Mononuclear cell (primary cell): ENCODE measurements around the gene DEDD2. TPM values are rescaled to one million over a fixed set of nuclear protein-coding genes. Genes with fewer than 3 reads are reported as not detected.

ENCODE experiments used
- H3K27me3 ChIP-seq: 2 replicates; pipeline ENCODE4 v1.6.0; 2011; ENCODE audit warnings: low read length, control low read depth; ENCODE audit not compliant: insufficient read depth
- H3K4me1 ChIP-seq: 2 replicates; pipeline ENCODE4 v1.5.1; 2011; ENCODE audit warnings: mild to moderate bottlenecking, low read length, control low read depth; ENCODE audit not compliant: insufficient read depth
- H3K4me3 ChIP-seq: 2 replicates; pipeline ENCODE4 v1.5.1; 2011; ENCODE audit warnings: mild to moderate bottlenecking, low read length, moderate library complexity
- H3K9me3 ChIP-seq: 2 replicates; pipeline ENCODE4 v1.5.1; 2011; ENCODE audit warnings: low read depth, mild to moderate bottlenecking, control low read depth, low read length
- total RNA-seq: library from RNA; depleted of rRNA; stranded (reverse); fragments of >200 nt; gene quantifications from one replicate; pipeline ENCODE4 v1.2.3, GENCODE V29; 2012

DEDD2 gene
- total RNA-seq, 1 donor: 128 TPM

DNA sequence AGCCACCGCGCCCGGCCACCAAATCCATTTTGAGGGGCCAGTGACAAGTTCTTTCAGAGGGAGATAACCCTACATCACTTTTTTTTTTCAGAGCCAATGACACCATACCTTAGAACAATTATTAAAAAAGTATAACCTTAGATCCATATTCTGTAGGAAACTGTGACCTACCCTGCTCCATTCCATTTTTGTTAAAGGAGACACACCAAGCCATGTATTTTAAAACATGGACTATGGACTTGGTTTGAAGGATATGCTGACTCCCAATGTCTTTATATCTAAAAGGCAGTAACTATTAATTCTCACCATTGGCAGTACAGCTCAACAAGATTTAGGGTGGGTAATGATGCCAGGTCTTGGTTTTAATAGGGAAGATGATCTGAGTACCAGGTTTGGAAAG is 23.8 kb upstream of the DEDD2 start:
- Histone ChIP-seq H3K9me3 (no peaks in the 10 kb centered on the region), H3K27me3 (no peaks in the 10 kb centered on the region), H3K4me3 (peak overlapping the region; percentile 56), H3K4me1 (peaks cover 42% of the 10 kb centered on the region)

DNA sequence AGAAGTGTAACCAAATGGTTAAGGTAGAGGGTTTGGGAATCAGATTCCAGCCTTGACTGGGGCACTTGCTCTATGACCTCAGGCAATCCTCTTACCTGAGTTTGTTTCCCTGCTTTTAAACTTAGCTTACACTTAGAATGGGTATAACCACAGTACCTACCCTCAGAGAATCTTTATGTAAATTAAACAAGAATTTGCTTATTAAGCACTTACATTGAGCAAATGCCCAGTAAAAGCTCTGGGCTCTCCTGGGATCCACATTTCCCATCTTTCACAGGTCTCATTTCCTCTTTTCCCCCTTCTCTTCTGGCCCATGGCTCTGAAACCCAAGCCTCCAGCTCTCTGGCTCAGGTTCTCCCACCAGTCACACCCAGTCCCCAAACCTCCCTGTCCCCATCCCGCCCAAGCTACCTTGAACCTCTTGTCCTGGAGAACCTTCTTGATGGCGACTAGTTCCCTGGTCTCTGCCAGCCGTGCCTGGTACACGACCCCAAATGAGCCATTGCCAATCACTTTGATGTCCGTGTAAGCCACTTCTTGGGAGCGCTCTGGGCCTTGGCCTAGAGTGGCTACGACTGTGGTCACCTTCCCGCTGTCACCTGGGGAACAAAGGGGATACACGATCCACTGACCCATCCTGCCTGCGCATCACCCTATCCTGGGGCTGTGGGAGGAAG is 22.2 kb upstream of the DEDD2 start:
- Histone ChIP-seq H3K4me3 (no peak overlapping the region), H3K4me1 (peaks cover 36% of the 10 kb centered on the region), H3K27me3 (no peaks in the 10 kb centered on the region), H3K9me3 (no peaks in the 10 kb centered on the region)

DNA sequence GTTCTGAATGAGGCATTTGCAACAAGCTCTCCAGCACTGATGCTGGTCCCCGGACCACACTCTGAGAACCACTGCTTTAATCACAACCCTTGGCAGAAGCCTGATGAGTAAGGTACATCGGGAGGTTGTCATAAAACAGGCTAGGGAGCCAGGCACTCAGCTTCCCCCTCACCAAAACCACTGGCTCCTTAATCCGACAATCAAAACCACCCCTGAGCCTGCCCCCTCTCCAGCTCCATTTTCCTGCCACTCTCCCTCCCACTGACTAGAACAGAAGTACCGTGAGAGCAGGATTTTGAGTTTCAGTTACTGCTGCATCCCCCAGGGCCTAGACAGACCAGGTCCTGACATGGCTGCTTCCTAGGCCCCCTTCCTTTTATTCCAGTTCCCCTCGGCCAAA is 17.7 kb upstream of the DEDD2 start:
- H3K27me3 ChIP-seq: no peaks in the 10 kb centered on the region
- H3K9me3 ChIP-seq: no peaks in the 10 kb centered on the region
- H3K4me3 ChIP-seq: no peak overlapping the region
- peaks cover 5% of the 10 kb centered on the region for H3K4me1 ChIP-seq

DNA sequence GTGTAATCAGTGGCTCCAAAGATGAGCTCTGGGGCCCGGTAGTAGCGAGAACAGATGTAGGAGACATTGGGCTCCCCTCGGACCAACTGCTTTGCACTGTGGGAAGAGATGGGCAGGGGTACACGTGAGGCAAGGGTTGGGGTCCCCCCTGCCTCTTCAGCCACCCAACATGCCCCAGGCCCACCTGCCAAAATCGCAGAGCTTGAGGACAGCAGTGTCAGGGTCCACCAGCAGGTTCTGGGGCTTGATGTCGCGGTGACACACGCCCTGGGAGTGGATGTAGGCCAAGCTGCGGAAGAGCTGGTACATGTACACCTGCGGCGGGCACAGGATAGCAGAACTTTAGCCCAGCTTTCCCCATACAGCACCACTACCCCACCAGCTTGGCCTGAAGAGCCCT is 16.9 kb upstream of the DEDD2 start:
- H3K4me1 ChIP-seq: no peaks in the 10 kb centered on the region
- no peak overlapping the region for H3K4me3 ChIP-seq
- no peaks in the 10 kb centered on the region for H3K27me3 ChIP-seq
- H3K9me3 ChIP-seq: no peaks in the 10 kb centered on the region

DNA sequence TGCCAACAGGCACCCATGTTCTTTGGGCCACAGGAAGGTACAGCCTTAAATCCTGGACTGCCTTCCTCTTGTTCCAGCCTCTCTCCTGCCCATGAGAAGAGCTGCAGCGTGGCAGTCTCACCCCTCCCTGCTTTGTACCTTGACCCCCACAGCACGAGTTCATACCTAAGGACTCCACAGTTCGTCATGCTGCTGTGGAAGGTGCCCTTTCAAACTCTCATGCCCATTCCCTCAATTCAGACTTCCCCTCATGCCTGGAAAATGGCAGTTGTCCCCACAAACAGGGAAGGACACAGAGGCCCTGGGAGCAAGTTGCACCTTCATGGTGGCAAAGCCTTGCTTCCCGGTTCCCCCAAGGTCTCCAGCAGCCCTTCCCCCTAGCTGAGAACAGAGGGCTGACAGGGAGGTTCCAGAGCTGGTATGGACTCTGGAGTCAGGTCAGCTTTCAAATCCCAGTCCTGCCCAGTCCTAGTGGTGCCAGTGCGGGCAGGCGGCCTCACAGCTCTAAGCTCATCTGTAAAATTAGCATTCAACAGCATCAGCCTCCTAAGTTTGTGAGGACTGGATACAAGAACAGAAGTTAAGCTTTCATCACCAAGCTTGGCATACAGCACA is 16.3 kb upstream of the DEDD2 start:
- Histone ChIP-seq H3K4me3 (no peak overlapping the region), H3K4me1 (no peaks in the 10 kb centered on the region)

DNA sequence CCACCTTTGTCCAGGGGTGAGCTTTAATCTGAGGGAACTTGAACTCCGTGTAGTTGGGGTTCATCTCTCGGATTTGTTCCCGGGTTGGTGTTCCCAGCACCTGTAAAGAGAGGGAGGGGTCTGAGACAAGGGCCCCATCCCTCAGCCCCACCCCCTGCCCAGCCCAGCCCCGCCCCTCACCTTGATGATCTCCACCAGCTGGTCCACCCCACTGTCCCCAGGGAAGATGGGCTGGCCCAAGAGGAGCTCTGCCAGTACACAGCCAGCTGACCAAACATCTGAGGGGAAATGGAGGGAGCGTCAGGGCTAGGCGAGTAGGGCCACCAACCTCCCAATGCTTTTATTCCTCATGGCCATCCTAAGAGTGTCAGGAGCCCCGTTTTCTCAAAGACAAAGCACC is 15.6 kb upstream of the DEDD2 start:
- Histone ChIP-seq H3K9me3 (no peaks in the 10 kb centered on the region), H3K4me1 (no peaks in the 10 kb centered on the region), H3K4me3 (no peak overlapping the region), H3K27me3 (no peaks in the 10 kb centered on the region)

More for the DNA sequence above, 16.3 kb upstream of the DEDD2 start:
- no peaks in the 10 kb centered on the region for H3K27me3 ChIP-seq
- no peaks in the 10 kb centered on the region for H3K9me3 ChIP-seq

DNA sequence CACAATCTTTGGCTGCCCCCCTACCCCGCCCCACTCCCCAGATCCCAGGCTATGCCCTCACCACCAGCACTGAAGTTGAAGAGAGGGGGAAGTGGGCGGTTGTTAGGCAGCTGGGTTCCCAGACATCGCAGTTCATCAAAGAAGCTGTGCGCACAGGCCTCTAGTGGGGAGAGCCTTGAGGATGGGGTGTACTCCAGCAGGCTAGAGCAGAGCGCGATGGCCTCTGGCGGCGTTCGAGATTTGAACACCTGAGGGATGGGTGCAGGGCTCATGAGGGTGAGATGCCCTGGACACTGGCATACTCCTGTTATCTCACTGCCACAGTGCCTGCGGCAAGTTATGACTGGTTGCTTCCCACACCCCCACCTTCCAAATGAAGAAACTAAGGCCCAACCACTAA is 15.0 kb upstream of the DEDD2 start:
- H3K9me3 ChIP-seq: no peaks in the 10 kb centered on the region
- H3K4me1 ChIP-seq: no peaks in the 10 kb centered on the region
- no peaks in the 10 kb centered on the region for H3K27me3 ChIP-seq
- no peak overlapping the region for H3K4me3 ChIP-seq

DNA sequence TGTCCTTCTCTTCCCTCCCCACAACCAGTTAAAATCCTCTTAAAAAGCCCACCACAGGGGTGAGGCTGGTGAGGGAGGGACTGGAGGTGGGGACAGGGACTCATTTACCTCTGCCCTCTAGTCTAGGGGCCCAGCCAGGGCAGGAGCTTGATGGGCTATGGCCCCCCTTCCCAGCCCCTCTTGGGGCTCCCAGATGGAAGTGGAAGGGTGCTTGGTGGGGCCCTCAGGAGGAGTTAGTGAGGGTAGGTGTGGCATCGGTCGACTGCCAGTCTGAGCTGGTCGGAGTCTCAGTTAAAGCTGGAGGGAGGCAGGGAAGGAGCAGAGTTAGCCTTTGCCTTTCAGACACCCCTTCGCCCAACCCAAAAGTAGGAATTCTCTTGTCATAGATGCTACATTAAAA is 13.1 kb upstream of the DEDD2 start:
- Histone ChIP-seq H3K9me3 (no peaks in the 10 kb centered on the region), H3K27me3 (no peaks in the 10 kb centered on the region), H3K4me1 (no peaks in the 10 kb centered on the region), H3K4me3 (no peak overlapping the region)

DNA sequence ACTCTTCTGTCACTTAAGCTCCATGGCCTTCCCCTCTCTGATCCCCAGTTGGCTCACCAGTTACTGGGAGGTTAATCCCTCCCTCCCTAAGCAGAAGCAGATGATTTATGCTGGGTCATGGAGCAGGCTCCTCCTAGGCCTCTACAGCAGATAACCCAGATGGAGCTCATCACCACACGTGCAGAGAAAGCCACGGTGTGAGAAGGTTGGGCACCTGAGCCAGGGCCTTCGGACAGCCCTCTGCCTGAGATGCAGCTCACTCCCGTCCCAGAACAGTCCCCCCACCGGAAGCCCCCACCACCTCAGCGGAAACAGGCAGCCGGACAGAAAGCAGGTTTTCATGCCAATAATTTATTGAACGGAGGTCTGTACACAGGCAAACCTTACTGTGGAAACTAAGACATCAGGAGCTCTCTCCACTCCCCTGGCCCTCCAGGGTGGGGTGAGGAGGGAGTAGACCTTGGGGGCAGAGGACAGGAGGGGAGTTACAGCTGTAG is 12.4 kb upstream of the DEDD2 start:
- no peak overlapping the region for H3K4me3 ChIP-seq
- no peaks in the 10 kb centered on the region for H3K27me3 ChIP-seq
- no peaks in the 10 kb centered on the region for H3K9me3 ChIP-seq
- H3K4me1 ChIP-seq: no peaks in the 10 kb centered on the region

DNA sequence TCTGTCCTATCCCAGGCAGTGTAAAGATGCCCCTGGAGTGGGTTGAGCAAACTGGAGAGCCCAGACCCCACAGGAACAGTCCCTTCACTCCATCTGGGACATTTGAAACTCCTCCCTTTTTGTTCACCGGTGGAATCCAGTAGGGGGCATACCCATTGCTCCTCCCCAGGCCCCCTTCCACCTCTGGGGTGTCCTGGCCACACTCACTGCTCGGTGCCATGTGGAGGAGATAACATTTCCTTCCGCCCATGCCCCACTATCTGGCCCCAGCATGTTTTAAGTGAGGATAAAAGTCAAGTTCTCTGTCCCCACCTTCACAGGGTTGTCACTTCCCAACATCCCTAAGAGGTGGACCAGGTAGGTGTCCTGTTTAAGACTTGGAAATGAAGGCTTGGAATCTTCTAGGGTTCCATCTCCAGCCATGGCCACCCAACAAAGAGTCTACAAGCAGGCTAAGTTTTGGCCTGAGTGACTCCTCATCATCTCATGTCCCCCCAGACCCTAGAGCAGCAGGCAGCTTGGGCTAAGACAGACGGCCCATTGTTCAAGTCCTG is 11.9 kb upstream of the DEDD2 start:
- Histone ChIP-seq H3K4me1 (no peaks in the 10 kb centered on the region), H3K9me3 (no peaks in the 10 kb centered on the region), H3K4me3 (no peak overlapping the region), H3K27me3 (no peaks in the 10 kb centered on the region)

DNA sequence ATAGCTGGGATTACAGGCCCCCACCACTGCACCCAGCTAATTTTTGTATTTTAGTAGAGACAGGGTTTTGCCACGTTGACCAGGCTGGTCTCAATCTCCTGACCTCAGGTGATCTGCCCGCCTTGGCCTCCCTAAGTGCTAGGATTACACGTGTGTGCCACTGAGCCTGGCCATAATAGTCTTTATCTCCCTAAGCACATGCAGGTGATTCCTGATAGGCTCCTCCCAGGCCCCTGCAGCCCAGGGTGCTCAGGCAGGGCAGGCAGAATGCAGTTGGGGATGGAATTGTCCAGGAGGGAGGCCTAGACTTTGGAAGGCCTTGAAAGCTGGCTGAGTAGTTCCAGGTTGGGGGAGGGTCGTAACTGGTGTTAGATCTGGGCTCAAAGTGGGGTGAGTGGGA is 11.2 kb upstream of the DEDD2 start:
- Histone ChIP-seq H3K4me3 (no peak overlapping the region), H3K27me3 (no peaks in the 10 kb centered on the region), H3K9me3 (no peaks in the 10 kb centered on the region), H3K4me1 (no peaks in the 10 kb centered on the region)

DNA sequence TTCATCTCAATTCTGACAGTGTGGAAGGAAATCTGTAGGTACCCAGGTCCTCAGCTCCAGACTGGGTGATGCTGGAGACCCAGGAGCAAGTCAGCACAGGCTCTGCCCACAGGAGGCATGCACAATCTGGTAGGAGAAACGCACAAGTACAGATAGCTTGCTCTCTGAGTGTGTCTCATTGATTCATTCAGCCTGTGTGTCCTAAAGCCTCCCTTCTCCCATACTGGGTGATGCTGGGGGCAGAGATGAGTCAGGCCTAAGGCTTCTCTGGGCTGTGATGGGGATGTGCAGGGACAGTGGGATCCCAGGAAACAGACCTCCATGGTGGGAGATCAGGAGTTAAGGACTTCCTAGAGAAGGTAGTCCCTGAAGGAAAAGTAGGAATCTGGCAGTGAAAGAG is 9.4 kb upstream of the DEDD2 start:
- no peak overlapping the region for H3K4me3 ChIP-seq
- no peaks in the 10 kb centered on the region for H3K9me3 ChIP-seq

DNA sequence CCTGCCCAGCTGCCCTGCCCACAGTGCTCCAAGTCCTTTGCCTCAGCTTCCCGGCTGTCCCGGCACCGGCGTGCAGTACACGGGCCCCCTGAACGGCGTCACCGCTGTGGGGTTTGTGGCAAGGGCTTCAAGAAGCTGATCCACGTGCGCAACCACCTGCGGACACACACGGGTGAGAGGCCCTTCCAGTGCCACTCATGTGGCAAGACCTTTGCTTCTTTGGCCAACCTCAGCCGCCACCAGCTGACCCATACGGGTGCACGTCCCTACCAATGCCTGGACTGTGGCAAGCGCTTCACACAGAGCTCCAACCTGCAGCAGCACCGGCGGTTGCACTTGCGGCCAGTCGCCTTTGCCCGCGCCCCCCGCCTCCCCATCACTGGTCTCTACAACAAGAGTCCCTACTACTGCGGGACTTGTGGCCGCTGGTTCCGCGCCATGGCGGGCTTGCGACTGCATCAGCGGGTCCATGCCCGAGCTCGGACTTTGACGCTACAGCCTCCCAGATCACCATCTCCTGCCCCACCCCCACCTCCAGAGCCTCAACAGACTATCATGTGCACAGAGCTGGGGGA is 8.3 kb upstream of the DEDD2 start:
- Histone ChIP-seq H3K9me3 (no peaks in the 10 kb centered on the region), H3K4me3 (no peak overlapping the region), H3K27me3 (no peaks in the 10 kb centered on the region), H3K4me1 (peaks cover 11% of the 10 kb centered on the region)

More for the DNA sequence above, 9.4 kb upstream of the DEDD2 start:
- H3K27me3 ChIP-seq: no peaks in the 10 kb centered on the region
- H3K4me1 ChIP-seq: no peaks in the 10 kb centered on the region

DNA sequence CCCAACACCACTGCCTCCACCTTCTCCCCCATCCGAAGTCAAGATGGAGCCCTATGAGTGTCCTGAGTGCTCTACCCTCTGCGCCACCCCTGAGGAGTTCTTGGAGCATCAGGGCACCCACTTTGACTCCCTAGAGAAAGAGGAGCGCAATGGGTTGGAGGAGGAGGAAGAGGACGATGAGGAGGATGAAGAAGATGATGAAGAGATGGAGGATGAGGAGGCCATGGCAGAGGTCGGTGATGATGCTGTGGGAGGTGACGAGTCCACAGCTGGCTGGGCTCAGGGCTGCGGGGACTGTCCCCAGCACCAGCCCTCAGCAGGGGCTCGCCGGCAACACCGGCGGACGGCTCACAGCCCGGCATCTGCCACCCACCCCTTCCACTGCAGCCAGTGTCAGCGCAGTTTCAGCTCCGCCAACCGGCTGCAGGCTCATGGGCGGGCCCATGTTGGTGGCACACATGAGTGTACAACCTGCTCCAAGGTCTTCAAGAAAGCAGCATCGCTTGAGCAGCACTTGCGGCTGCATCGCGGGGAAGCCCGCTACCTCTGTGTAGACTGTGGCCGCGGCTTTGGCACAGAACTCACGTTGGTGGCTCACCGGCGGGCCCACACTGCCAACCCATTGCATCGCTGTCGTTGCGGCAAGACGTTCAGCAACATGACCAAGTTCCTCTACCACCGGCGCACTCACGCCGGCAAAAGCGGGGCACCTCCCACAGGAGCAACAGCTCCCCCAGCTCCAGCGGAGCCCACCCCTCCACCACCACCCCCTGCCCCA is 7.7 kb upstream of the DEDD2 start:
- H3K4me1 ChIP-seq: peaks cover 16% of the 10 kb centered on the region
- no peaks in the 10 kb centered on the region for H3K27me3 ChIP-seq
- H3K9me3 ChIP-seq: no peaks in the 10 kb centered on the region
- no peak overlapping the region for H3K4me3 ChIP-seq

DNA sequence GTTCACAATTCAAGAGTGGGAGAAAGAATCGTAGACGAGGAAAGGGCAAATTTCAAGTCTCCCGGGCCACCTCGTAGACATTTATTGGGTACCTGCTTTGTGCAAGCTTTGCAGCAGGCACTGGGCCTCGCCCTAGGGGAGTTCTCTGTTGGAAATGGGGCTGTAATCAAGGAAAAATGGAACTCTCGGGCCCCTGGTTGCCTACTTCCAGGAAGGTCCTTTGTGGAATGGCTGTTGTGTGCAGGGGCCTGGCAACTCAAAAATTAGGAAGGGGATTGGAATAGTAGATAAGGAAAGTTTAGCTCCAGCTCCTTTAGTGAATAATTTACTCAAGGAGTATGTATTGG is 3.2 kb upstream of the DEDD2 start:
- peak overlapping the region; percentile 86 for H3K4me3 ChIP-seq
- H3K9me3 ChIP-seq: no peaks in the 10 kb centered on the region
- peaks cover 49% of the 10 kb centered on the region for H3K4me1 ChIP-seq
- no peaks in the 10 kb centered on the region for H3K27me3 ChIP-seq
